Keratinocyte (primary cell): ENCODE data around the gene PSD. TPM values are rescaled to one million over a fixed set of nuclear protein-coding genes. Genes with fewer than 3 reads are reported as not detected.

Experiments used
- DNase-seq: peaks from one replicate; pipeline ENCODE4 v3.0.0-alpha.2; 2011; ENCODE audit warnings: low read depth, missing footprints, low spot score
- FAIRE-seq: peaks from 2 replicates; lab custom pipeline; 2011; peaks lifted over from hg19 to GRCh38; lab: Jason Lieb, UNC
- H2AFZ ChIP-seq: 2 replicates; pipeline ENCODE4 v1.6.0; 2012; ENCODE audit warnings: low read length, control low read depth, inconsistent platforms; ENCODE audit not compliant: control insufficient read depth
- H3K27ac ChIP-seq: 2 replicates; pipeline ENCODE4 v1.5.1; 2011; ENCODE audit warnings: low read length; ENCODE audit not compliant: control insufficient read depth, insufficient read depth
- H3K27me3 ChIP-seq: 3 replicates; pipeline ENCODE4 v1.6.0; 2011; ENCODE audit warnings: low read length; ENCODE audit not compliant: control insufficient read depth, insufficient read depth; ENCODE audit errors: extremely low read depth
- H3K36me3 ChIP-seq, 2 experiments: 2 replicates in 1 of 2; 3 replicates in 1 of 2; pipeline ENCODE4 v1.5.1; 2011; ENCODE audit warnings: low read length in 2 of 2, mild to moderate bottlenecking in 1 of 2; ENCODE audit not compliant: control insufficient read depth in 2 of 2, insufficient read depth in 2 of 2; ENCODE audit errors: extremely low read depth in 1 of 2
- H3K4me1 ChIP-seq: 3 replicates; pipeline ENCODE4 v1.5.1; 2011; ENCODE audit warnings: low read length; ENCODE audit not compliant: control insufficient read depth, insufficient read depth; ENCODE audit errors: extremely low read depth
- H3K4me2 ChIP-seq: 3 replicates; pipeline ENCODE4 v1.6.0; 2011; ENCODE audit warnings: low read depth, low read length; ENCODE audit not compliant: control insufficient read depth, insufficient read depth; ENCODE audit errors: extremely low read depth
- H3K4me3 ChIP-seq, 3 experiments: fragments of 200-600 bp in 1 of 3; sonication (generic) in 1 of 3; 2 replicates in 2 of 3; 3 replicates in 1 of 3; pipeline ENCODE4 v1.5.1; 2011 to 2016; ENCODE audit warnings: low read length in 3 of 3, mild to moderate bottlenecking in 3 of 3, control low read depth in 2 of 3, inconsistent platforms in 1 of 3, low read depth in 1 of 3, mixed read lengths in 1 of 3, mixed run types in 1 of 3, moderate library complexity in 1 of 3; ENCODE audit not compliant: control insufficient read depth in 2 of 3, insufficient read depth in 2 of 3; ENCODE audit errors: extremely low read depth in 1 of 3
- H3K79me2 ChIP-seq: 2 replicates; pipeline ENCODE4 v1.6.0; 2012; ENCODE audit warnings: low read length; ENCODE audit not compliant: control insufficient read depth, insufficient read depth
- H3K9ac ChIP-seq: 3 replicates; pipeline ENCODE4 v1.6.0; 2011; ENCODE audit warnings: low read length; ENCODE audit not compliant: control insufficient read depth, insufficient read depth; ENCODE audit errors: extremely low read depth
- H3K9me1 ChIP-seq: 3 replicates; pipeline ENCODE4 v1.6.0; 2011; ENCODE audit warnings: low read length; ENCODE audit not compliant: control insufficient read depth, insufficient read depth; ENCODE audit errors: extremely low read depth
- H3K9me3 ChIP-seq: 2 replicates; pipeline ENCODE4 v1.5.1; 2012; ENCODE audit warnings: low read depth, low read length; ENCODE audit not compliant: control insufficient read depth
- H4K20me1 ChIP-seq: 3 replicates; pipeline ENCODE4 v1.6.0; 2011; ENCODE audit warnings: low read length; ENCODE audit not compliant: control insufficient read depth, insufficient read depth; ENCODE audit errors: extremely low read depth
- CTCF ChIP-seq, 3 experiments: IDR thresholded peaks in 1 of 3; conservative IDR thresholded peaks in 1 of 3; optimal IDR thresholded peaks in 1 of 3; 2 replicates in 2 of 3; 3 replicates in 1 of 3; pipeline versions ENCODE3 to v1.5.1; 2011; ENCODE audit warnings: low read length in 3 of 3, mild to moderate bottlenecking in 3 of 3, moderate library complexity in 2 of 3, control low read depth in 1 of 3, inconsistent platforms in 1 of 3; ENCODE audit not compliant: insufficient read depth in 2 of 3; ENCODE audit errors: extremely low read depth in 1 of 3
- EZH2 ChIP-seq: IDR thresholded peaks from one replicate; pipeline ENCODE4 v1.6.1; 2012; ENCODE audit warnings: inconsistent platforms, mild to moderate bottlenecking, low read length, moderate library complexity
- dilution Hi-C: fragments of 300-500 bp; cut with MboI; formaldehyde crosslinking; loops from one replicate; pipeline ENCODE4 v1.7.0; 2020; ENCODE audit warnings: low sequenced_read_pairs; ENCODE audit not compliant: extremely low pct_ligation_motif_present
- polyA plus RNA-seq, 5 experiments: library from polyadenylated mRNA; depleted of rRNA in 3 of 5; stranded (reverse) in 3 of 5; stranded (forward) in 1 of 5; unstranded in 1 of 5; fragments of >200 nt; gene quantifications; 1 replicate in 1 of 5; 2 replicates in 3 of 5; 3 replicates in 1 of 5; pipeline versions ENCODE4 v1.2.1 to v1.2.3, GENCODE V29; 2011 to 2012; ENCODE audit warnings: missing spikeins in 2 of 5, low read depth in 1 of 5, low replicate concordance in 1 of 5

The PSD gene
- polyA plus RNA-seq, 1 donor (not counting 4 experiments of a cell fraction or from before 2014, with no cell fraction given), result 0.10 TPM

GRCh38 chr10:102400598-102401341, 17.8 kb downstream of the PSD start:
- TF ChIP-seq CTCF (optimal IDR thresholded peaks at IDR 0.05 in 1 of 3, IDR thresholded peaks at IDR 0.05 in 1 of 3, conservative IDR thresholded peaks at IDR 0.05 in 1 of 3; ENCODE audit: extremely low read depth in 1 of 3, insufficient read depth in 2 of 3, low read length in 3 of 3) (no peak), EZH2 (no peak)
- Histone ChIP-seq H3K4me2 (no peak overlapping the region), H3K9me3 (no peaks in the 10 kb centered on the region), H3K36me3 (peaks cover 20 to 27% of the 10 kb centered on the region in 2 experiments), H3K9me1 (no peaks in the 10 kb centered on the region), H3K4me1 (peaks cover 30% of the 10 kb centered on the region), H3K9ac (no peak overlapping the region), H4K20me1 (peaks cover 3% of the 10 kb centered on the region), H2AFZ (no peak overlapping the region), H3K27me3 (no peaks in the 10 kb centered on the region), H3K4me3 (no peak overlapping the region), H3K79me2 (peaks cover 10% of the 10 kb centered on the region), H3K27ac (no peak overlapping the region)
- DNase-seq (no peak), FAIRE-seq (no peak)
- dilution Hi-C loops, result no loop called here

GRCh38 chr10:102400076-102400475, 18.5 kb downstream of the PSD start:
- Histone ChIP-seq H3K9ac (no peak overlapping the region), H3K4me2 (no peak overlapping the region), H2AFZ (no peak overlapping the region), H3K4me3 (no peak overlapping the region), H3K27me3 (no peaks in the 10 kb centered on the region), H3K36me3 (peaks cover 20 to 27% of the 10 kb centered on the region in 2 experiments), H3K9me3 (no peaks in the 10 kb centered on the region), H3K79me2 (peaks cover 11% of the 10 kb centered on the region), H4K20me1 (peaks cover 3% of the 10 kb centered on the region), H3K9me1 (no peaks in the 10 kb centered on the region), H3K27ac (no peak overlapping the region), H3K4me1 (peaks cover 30% of the 10 kb centered on the region)
- no peak for FAIRE-seq
- no peak for DNase-seq
- no peak for TF ChIP-seq CTCF (optimal IDR thresholded peaks at IDR 0.05 in 1 of 3, IDR thresholded peaks at IDR 0.05 in 1 of 3, conservative IDR thresholded peaks at IDR 0.05 in 1 of 3; ENCODE audit: extremely low read depth in 1 of 3, insufficient read depth in 2 of 3, low read length in 3 of 3)
- TF ChIP-seq EZH2, result no peak
- dilution Hi-C loops, result no loop called here
